ENCODE results near the gene NUP107.

NUP107 gene

GRCh38 chr12:68784015-68784414, 97.2 kb downstream of the NUP107 start:
- TF ChIP-seq, protein P1, sequence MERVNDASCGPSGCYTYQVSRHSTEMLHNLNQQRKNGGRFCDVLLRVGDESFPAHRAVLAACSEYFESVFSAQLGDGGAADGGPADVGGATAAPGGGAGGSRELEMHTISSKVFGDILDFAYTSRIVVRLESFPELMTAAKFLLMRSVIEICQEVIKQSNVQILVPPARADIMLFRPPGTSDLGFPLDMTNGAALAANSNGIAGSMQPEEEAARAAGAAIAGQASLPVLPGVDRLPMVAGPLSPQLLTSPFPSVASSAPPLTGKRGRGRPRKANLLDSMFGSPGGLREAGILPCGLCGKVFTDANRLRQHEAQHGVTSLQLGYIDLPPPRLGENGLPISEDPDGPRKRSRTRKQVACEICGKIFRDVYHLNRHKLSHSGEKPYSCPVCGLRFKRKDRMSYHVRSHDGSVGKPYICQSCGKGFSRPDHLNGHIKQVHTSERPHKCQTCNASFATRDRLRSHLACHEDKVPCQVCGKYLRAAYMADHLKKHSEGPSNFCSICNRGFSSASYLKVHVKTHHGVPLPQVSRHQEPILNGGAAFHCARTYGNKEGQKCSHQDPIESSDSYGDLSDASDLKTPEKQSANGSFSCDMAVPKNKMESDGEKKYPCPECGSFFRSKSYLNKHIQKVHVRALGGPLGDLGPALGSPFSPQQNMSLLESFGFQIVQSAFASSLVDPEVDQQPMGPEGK (CRISPR knock-in tag; IDR thresholded peaks at IDR 0.05; ENCODE audit: borderline replicate concordance), result no peak
- TF ChIP-seq ISL1 (CRISPR knock-in tag; IDR thresholded peaks at IDR 0.05) (no peak), ZNF8 (CRISPR knock-in tag; IDR thresholded peaks at IDR 0.05) (no peak), ESRRG (CRISPR knock-in tag; IDR thresholded peaks at IDR 0.05) (no peak)
- ATAC-seq, result no peak

- ATAC-seq, result no peak
- TF ChIP-seq GLIS3 (CRISPR knock-in tag; IDR thresholded peaks at IDR 0.05) (no peak), ZNF70 (CRISPR knock-in tag; IDR thresholded peaks at IDR 0.05) (no peak), ZNF565 (CRISPR knock-in tag; conservative IDR thresholded peaks at IDR 0.05; ENCODE audit: low read depth) (no peak), ISL1 (CRISPR knock-in tag; IDR thresholded peaks at IDR 0.05) (no peak), ZNF8 (CRISPR knock-in tag; IDR thresholded peaks at IDR 0.05) (no peak), CSDC2 (CRISPR knock-in tag; IDR thresholded peaks at IDR 0.05) (no peak), CREB5 (CRISPR knock-in tag; IDR thresholded peaks at IDR 0.05; ENCODE audit: low read depth) (no peak), OSR1 (CRISPR knock-in tag; IDR thresholded peaks at IDR 0.05) (no peak), ESRRG (CRISPR knock-in tag; IDR thresholded peaks at IDR 0.05) (no peak), SNAI2 (CRISPR knock-in tag; IDR thresholded peaks at IDR 0.05) (no peak), ZC3H10 (CRISPR knock-in tag; IDR thresholded peaks at IDR 0.05) (no peak), RARB (CRISPR knock-in tag; IDR thresholded peaks at IDR 0.05) (no peak), BACH2 (CRISPR knock-in tag; IDR thresholded peaks at IDR 0.05; ENCODE audit: borderline replicate concordance) (no peak), PPARA (CRISPR knock-in tag; IDR thresholded peaks at IDR 0.05; ENCODE audit: borderline replicate concordance) (no peak), POU6F1 (CRISPR knock-in tag; IDR thresholded peaks at IDR 0.05; ENCODE audit: borderline replicate concordance, low read depth) (no peak), TCF4 (CRISPR knock-in tag; IDR thresholded peaks at IDR 0.05; ENCODE audit: borderline replicate concordance) (no peak), ZFP3 (CRISPR knock-in tag; IDR thresholded peaks at IDR 0.05) (no peak)
- TF ChIP-seq, protein P2, sequence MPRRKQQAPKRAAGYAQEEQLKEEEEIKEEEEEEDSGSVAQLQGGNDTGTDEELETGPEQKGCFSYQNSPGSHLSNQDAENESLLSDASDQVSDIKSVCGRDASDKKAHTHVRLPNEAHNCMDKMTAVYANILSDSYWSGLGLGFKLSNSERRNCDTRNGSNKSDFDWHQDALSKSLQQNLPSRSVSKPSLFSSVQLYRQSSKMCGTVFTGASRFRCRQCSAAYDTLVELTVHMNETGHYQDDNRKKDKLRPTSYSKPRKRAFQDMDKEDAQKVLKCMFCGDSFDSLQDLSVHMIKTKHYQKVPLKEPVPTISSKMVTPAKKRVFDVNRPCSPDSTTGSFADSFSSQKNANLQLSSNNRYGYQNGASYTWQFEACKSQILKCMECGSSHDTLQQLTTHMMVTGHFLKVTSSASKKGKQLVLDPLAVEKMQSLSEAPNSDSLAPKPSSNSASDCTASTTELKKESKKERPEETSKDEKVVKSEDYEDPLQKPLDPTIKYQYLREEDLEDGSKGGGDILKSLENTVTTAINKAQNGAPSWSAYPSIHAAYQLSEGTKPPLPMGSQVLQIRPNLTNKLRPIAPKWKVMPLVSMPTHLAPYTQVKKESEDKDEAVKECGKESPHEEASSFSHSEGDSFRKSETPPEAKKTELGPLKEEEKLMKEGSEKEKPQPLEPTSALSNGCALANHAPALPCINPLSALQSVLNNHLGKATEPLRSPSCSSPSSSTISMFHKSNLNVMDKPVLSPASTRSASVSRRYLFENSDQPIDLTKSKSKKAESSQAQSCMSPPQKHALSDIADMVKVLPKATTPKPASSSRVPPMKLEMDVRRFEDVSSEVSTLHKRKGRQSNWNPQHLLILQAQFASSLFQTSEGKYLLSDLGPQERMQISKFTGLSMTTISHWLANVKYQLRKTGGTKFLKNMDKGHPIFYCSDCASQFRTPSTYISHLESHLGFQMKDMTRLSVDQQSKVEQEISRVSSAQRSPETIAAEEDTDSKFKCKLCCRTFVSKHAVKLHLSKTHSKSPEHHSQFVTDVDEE (CRISPR knock-in tag; IDR thresholded peaks at IDR 0.05), result no peak
- TF ChIP-seq, protein P3, sequence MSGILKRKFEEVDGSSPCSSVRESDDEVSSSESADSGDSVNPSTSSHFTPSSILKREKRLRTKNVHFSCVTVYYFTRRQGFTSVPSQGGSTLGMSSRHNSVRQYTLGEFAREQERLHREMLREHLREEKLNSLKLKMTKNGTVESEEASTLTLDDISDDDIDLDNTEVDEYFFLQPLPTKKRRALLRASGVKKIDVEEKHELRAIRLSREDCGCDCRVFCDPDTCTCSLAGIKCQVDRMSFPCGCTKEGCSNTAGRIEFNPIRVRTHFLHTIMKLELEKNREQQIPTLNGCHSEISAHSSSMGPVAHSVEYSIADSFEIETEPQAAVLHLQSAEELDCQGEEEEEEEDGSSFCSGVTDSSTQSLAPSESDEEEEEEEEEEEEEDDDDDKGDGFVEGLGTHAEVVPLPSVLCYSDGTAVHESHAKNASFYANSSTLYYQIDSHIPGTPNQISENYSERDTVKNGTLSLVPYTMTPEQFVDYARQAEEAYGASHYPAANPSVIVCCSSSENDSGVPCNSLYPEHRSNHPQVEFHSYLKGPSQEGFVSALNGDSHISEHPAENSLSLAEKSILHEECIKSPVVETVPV (CRISPR knock-in tag; IDR thresholded peaks at IDR 0.05), result no peak
These were observed 98.6 kb downstream of the NUP107 start for GRCh38 chr12:68785358-68785757.

DNA sequence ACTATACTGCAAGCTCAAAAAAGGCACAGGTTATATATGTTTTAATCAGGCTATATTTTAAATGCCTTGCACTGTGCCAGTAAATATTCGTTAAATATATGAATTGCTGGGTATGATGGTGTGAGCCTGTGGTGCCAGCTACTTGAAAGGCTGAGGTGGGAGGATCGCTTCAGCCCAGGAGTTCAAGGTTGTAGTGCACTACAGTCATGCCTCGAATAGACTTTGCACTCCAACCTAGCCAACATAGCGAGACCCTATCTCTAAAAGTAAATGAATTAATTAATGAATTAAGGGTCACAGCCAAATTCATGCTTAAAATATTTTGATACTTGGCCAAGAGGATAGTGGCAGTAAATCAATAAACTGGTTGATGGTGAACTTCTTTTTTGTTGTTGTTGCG, 99.0 kb downstream of the NUP107 start:
- ATAC-seq, result no peak
- TF ChIP-seq, protein P1 (CRISPR knock-in tag; IDR thresholded peaks at IDR 0.05; ENCODE audit: borderline replicate concordance), result no peak
- TF ChIP-seq, protein P3 (CRISPR knock-in tag; IDR thresholded peaks at IDR 0.05), result no peak
- no peak for TF ChIP-seq POU6F1 (CRISPR knock-in tag; IDR thresholded peaks at IDR 0.05; ENCODE audit: borderline replicate concordance, low read depth)
- TF ChIP-seq BACH2 (CRISPR knock-in tag; IDR thresholded peaks at IDR 0.05; ENCODE audit: borderline replicate concordance), result no peak
- no peak for TF ChIP-seq SNAI2 (CRISPR knock-in tag; IDR thresholded peaks at IDR 0.05)
- TF ChIP-seq, protein P2 (CRISPR knock-in tag; IDR thresholded peaks at IDR 0.05), result no peak
